Measurements from ENCODE around the gene ANXA11.
"Not testable (repeated sequence)": the region's sequence is repeated elsewhere in the genome, so short reads cannot be mapped to it uniquely, and the experiment has no call there.

ANXA11 gene

DNA sequence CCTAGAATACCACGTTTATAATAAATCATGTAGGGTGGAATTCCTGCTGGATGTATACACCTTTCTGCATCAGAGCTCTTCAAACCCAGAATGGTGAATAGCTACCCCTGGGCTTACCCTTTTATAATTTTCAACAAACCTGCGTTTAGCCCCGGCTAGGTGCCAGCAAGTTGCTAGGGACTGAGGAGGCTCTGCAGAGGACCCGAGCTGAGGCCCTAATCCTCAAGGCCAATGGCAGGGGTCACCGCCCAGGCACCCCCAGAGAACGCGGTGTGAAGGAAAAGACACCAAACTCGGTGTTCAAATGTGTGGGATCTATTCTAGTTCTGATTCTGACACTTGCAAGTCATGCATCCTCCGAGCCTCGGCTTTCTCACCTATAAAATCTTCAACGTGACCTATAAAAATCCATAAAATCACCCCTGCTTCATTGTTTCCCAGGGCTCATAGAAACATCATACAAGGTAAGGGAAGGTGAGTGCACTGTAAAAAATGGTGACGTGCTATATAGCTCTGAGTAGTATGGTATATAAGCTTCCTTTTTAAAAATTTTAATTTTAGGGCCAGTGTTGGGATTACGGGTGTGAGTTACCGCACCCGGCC, 2.5 kb upstream of the ANXA11 start:
- no peak for DNase-seq

DNA sequence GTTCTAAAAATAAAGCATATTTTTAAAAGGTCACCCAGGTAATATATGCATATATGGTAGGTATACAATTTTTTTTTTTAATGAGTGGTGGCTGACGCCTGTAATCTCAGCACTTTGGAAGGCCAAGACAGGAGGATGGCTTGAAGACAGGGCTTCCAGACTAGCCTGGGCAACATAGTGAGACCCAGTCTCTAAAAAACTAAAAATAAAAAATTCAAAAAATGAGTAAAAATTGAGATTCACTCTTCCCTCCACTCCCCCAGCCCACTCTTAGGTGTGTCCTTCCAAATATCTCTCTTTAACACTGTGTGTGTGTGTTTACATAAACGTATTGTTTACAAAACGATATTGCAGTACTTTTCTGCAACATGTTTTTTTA, 929 bp upstream of the ANXA11 start:
- no peak for DNase-seq

DNA sequence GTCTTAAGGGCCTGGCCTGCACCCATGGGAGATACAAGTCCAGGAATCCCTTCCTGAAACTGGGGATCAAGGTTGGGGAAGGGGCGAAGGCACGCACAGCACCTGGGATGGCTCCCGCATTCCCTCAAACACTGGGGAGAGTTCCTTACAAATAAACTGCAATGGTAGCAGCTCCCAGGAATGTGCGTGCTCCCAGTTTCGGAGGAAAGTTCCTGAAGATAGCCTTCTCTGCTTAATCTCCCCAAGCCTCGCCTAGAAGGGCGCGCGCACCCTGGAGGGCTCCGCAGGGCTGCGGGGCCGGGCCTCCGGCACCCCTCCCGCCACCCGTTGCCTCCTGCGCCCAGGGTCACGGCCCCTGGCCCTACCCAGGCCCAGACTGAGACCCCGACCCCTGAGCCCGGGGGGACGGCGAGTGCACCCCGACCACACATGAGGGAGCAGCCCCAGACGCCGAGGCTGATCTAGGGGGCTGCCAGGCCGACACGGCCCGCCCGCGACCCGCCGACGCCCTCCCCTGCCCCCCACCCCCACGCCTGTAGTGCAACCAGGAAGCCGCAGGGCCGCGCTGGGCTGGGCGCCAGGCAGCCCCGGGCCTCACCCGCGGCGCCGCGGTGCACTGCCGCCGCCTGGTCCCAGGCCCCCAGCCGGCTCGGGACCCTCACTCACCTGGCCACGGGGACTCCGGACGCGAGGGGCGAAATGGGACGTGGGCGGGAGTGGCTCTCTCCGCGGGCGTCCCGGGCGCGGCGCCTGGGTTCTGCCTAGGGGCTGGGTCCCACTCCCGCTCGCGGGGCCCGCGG, 460 bp downstream of the ANXA11 start:
- DNase-seq: no peak

DNA sequence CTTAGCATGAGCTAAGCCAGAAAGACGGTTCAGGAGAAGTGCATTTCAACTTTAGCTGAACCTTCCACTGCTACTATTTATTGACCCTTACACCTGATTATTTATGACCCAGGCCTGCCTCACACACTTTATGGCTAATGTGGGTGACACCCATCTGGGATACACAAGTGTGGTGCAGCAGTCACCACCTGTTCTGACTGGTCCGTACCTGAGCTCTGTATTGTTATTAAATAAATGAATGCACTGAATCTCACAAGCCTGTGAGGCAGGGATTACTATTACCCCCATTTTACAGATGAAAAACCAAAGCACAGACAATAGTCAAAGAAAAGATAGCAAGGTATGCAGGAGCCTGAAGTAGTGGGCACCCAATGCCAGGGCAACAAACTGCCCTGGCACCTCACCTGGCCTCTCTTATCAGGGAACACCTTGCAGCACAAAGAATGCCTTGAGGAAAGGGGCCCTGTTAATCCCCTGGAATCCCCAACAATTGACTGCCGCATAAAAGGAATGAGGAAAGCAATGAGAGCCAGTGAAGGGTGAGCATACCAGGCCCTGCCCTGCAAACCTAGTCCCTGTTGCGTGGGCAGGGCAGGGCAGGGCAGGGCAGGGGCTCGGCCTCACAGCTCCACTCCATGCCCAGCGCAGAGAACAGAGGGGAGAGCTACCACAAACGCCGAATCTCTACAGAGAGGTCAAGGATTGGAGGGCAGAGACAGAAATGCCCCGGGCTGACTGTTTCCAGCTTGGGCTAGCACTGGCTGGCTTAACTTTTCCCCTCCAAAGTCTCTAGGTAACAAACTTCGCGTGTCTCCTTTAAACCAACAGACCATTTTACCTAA, 1.3 kb downstream of the ANXA11 start:
- no peak for DNase-seq

DNA sequence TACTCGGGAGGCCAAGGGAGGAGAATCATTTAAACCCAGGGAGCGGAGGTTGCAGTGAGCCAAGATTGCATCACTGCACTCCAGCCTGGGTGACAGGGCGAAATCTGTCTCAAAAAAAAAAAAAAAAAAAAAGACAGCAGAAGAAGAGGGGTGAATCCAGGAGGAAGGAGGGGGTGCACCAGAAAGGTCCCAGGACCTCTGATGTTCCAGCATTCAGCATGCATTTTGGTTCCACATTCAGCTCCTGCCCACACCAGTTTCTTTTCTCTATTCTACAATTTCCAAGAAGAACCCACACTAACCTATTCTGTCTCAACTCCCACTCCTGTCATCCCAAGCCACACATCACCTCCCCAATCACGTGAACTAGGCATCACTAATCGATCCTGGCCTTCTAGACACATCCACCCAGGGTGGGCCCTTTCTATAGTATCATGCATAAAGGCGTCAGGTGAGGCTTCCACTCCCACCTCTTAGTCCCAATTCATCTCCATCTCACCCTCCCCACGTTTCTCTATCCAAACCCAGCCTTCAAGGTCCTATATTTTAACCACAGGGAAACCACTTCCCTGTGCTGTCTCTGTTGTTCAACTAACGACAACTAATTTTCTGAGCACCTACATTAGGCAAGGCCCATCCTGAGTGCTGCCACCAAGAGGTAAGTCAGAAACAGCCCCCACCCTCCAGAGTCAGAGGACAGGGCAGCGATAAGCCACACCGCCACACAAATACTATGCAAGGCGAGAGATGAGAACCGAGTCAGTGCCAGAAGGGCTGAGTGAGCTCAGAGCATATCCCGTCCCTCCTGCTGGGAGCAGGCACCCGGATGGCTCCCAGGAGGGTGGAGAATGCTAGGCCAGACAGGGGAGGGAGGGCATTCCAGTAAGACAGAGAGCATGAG, 2.2 kb downstream of the ANXA11 start:
- peak; percentile 96 for DNase-seq

DNA sequence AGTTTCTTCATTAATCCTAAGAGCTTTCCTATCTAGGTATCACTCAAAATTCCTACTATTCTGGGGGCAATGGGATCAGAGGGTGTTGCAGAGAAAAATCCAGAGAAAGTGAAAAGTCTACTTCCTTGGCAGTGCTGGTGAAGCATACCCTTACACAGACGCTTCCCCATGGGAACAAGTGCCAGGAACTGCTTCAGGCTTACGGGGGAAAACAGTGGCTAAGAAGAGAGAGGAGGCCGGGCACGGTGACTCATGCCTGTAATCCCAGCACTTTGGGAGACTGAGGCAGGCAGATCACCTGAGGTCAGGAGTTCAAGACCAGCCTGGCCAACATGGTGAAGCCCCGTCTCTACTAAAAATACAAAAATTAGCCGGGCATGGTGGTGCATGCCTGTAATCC, 2.8 kb downstream of the ANXA11 start:
- DNase-seq: not testable (repeated sequence)

DNA sequence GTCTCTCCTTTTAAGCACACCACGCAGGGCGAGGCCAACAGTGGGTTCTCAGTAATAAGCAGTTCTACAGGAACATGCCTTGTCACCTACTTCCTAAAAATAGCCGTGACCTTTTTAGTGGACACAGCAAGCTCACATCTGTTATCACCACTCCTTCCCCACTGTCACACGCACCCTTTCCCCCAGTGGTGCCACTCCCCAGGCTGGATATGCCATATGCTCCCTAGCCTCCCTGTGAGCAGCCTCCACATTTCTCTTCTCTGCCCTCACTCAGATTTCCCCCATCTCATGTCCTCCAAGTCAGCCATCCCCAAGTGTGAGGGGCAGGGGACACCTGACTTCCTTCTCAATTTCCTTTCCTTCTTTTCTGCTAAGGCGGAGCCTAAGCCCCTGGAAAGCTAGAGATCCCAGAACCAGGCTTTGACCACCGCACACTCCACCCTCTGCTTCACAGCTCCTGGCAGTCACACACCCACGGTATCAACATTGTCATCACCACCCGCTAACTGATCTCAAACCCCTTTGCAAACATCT, 3.7 kb downstream of the ANXA11 start:
- no peak for DNase-seq

DNA sequence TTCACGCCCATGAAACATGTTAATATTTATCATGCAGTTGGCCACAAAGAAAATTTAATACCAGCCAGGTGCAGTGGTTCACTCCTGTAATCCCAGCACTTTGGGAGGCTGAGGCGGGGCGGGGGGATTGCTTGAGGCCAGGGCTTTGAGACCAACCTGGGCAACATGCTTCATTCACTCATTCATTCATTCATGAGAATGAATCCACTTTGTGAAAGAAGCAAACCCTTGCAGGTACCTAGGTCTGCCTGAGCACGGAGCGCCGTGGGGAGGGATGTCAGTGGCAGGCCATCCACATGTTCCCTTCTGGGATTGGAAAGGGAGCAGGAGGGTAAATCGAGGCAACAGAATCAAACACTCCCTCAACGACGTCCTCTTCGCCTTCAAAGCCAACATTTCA, 4.7 kb downstream of the ANXA11 start:
- no peak for DNase-seq

- DNase-seq: no peak
Measured at GRCh38 chr10:80200259-80200658, 5.1 kb downstream of the ANXA11 start.

- peak; percentile 57 for DNase-seq
Measured at GRCh38 chr10:80199828-80200227, 5.5 kb downstream of the ANXA11 start.

DNA sequence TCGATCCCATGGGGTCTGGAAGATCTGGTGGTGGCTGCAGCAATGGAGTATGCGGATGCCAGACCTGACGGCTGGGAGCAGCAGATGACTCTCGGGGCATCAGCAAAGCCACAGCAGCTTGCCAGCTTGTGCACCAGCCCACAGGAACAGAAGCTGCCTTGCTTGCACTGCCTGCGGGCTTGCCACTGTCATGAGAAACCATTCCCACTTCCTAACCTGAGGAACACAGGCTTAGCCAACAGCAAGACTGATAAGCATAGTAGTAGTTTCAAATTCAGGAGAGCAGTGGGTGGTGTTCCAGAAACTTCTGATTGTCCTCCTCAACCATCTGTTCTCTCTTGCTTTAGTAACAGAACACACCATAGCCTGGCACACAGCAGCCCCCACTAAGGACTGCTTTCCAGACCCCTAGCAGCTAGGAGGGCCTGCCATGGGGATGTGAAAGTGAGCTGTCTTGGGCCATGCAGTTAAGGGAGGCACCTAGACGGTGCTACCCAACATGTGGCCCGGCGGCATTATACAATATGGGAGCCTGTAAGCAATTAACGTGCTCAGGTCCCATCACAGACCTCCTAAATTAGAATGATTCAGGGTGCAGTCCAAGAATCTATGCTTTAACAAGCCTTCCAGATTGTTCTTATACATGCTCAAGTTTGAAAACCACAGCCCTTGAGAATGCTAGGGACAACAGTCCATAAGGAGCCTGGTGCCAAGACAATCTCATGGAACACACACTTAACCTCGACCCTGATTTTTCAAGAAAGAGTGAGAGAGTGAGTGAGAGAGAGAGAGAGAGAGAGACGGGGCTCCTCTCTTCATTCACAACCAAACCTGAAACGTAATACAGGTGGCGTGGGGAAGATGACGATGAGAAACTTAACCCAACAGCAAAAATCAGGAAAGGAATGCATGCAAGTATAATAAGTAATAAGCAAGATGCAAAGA, 7.1 kb downstream of the ANXA11 start:
- DNase-seq: no peak

- no peak for DNase-seq
Measured at GRCh38 chr10:80196950-80197315, 8.4 kb downstream of the ANXA11 start.

GRCh38 chr10:80196270-80196949, 8.9 kb downstream of the ANXA11 start:
- no peak for DNase-seq

- no peak for DNase-seq
Measured at GRCh38 chr10:80195046-80195574, 10.2 kb downstream of the ANXA11 start.

GRCh38 chr10:80194373-80195045, 10.8 kb downstream of the ANXA11 start:
- DNase-seq: no peak

DNA sequence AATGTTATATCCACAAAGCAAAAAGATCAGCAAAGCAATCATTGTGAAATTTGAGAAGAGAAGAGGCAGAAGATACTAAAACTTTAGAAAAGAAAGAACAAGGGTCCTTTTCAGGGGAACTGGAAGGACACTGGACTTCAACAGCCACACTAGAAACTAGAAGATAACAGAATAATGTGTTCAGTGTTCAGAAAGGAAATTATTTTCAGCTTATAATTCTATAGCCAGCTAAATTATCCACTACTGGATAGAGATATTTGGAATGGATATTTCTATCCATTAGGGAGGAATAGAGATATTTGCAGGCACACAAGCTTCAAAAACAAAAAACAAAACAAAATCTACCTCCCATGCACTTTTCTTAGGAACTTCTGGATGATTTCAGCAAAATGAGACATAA, 12.8 kb downstream of the ANXA11 start:
- no peak for DNase-seq

- DNase-seq: no peak
Measured at GRCh38 chr10:80191589-80192270, 13.6 kb downstream of the ANXA11 start.

GRCh38 chr10:80188713-80189112, 16.6 kb downstream of the ANXA11 start:
- no peak for DNase-seq
